Lower lobe of right lung (tissue), 2 donors: ENCODE results near the gene GSTM1. TPM values are rescaled to one million over a fixed set of nuclear protein-coding genes. Genes with fewer than 3 reads are reported as not detected.

ENCODE experiments used
- ATAC-seq, 2 donors: fragments of 200-7000 bp; cut with Tn5 transposase; one replicate each; pipeline ENCODE4 v1.9.1; 2020 to 2022; ENCODE audit warnings: mild to moderate bottlenecking in 2 of 2, moderate library complexity in 2 of 2
- DNase-seq: peaks from one replicate; pipeline ENCODE4 v3.0.0-alpha.2; 2020
- H3K27ac ChIP-seq: fragments of 200-600 bp; one replicate; pipeline ENCODE4 v1.8.0; 2022
- H3K27me3 ChIP-seq: fragments of 200-600 bp; one replicate; pipeline ENCODE4 v1.8.0; 2022; ENCODE audit warnings: low read depth
- H3K36me3 ChIP-seq: fragments of 200-600 bp; one replicate; pipeline ENCODE4 v1.8.0; 2022; ENCODE audit warnings: mild to moderate bottlenecking
- H3K4me1 ChIP-seq: fragments of 200-600 bp; one replicate; pipeline ENCODE4 v1.8.0; 2022
- H3K4me3 ChIP-seq: fragments of 200-600 bp; one replicate; pipeline ENCODE4 v1.8.0; 2022; ENCODE audit warnings: mild to moderate bottlenecking
- H3K9me3 ChIP-seq: fragments of 200-600 bp; one replicate; pipeline ENCODE4 v1.8.0; 2022
- intact Hi-C: fragments of 100-400 bp; cut with DNase I; formaldehyde crosslinking; loops from one replicate; pipeline ENCODE4 v1.11.0; 2022
- total RNA-seq: library from RNA; stranded (reverse); fragmentation: NEBNext Ultra II Directional; extraction: Animal tissue kit (Norgen Biotek cat#: 25700); gene quantifications from one replicate; pipeline ENCODE4 v1.2.1, GENCODE V29; 2021
- TF ChIP-seq, protein P1 (sequence below): fragments of 200-600 bp; IDR thresholded peaks from one replicate; pipeline ENCODE4 v1.8.0; 2022; ENCODE audit warnings: antibody characterized with exemption, mild to moderate bottlenecking
- donor health status: DM: no; HTN: yes; CAD: no; lungs with severe emphysema.

The GSTM1 gene
- total RNA-seq, 1 donor from 2014 or later, result not detected

- no peak for ATAC-seq
- Histone ChIP-seq H3K27ac (no peak overlapping the region), H3K36me3 (no peaks in the 10 kb centered on the region)
Observed at GRCh38 chr1:109716121-109716520, 28.5 kb downstream of the GSTM1 start.

DNA sequence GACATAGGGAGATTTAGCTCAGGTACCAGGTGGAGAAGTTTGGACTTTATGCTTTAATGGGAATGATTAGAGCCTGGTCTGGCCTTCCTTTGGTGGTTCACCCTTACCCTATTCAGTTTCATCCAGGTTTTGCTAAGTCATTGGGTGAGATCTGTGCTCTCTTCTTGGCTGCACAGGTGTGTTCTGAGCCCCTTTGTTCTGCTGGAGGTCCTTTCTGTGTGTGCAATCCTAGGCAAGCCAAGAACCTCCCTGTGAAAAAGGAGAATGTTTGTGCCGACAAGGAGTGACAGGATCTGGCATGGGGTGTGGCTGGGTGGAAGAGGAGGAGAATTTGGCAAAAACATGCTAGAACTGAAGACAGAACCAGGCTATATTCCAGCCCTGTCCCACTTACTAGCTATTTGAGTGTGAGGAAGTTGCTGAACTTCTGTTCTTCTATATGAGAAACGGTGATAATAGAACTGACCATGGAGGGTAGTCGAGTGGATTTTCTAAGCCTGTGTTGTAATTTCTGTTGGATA, 29.0 kb downstream of the GSTM1 start:
- H3K4me1 ChIP-seq, result no peaks in the 10 kb centered on the region
- no peaks in the 10 kb centered on the region for H3K9me3 ChIP-seq
- intact Hi-C loops, result no loop called here
- H3K4me3 ChIP-seq, result no peak overlapping the region
- TF ChIP-seq, protein P1, sequence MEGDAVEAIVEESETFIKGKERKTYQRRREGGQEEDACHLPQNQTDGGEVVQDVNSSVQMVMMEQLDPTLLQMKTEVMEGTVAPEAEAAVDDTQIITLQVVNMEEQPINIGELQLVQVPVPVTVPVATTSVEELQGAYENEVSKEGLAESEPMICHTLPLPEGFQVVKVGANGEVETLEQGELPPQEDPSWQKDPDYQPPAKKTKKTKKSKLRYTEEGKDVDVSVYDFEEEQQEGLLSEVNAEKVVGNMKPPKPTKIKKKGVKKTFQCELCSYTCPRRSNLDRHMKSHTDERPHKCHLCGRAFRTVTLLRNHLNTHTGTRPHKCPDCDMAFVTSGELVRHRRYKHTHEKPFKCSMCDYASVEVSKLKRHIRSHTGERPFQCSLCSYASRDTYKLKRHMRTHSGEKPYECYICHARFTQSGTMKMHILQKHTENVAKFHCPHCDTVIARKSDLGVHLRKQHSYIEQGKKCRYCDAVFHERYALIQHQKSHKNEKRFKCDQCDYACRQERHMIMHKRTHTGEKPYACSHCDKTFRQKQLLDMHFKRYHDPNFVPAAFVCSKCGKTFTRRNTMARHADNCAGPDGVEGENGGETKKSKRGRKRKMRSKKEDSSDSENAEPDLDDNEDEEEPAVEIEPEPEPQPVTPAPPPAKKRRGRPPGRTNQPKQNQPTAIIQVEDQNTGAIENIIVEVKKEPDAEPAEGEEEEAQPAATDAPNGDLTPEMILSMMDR, result no peak
- ATAC-seq, result no peak
- peaks cover 4% of the 10 kb centered on the region for H3K27me3 ChIP-seq
- DNase-seq, result no peak
- H3K36me3 ChIP-seq, result no peaks in the 10 kb centered on the region
- H3K27ac ChIP-seq, result no peak overlapping the region

More at GRCh38 chr1:109716121-109716520, 28.5 kb downstream of the GSTM1 start:
- Histone ChIP-seq H3K4me1 (no peaks in the 10 kb centered on the region), H3K4me3 (no peak overlapping the region), H3K9me3 (no peaks in the 10 kb centered on the region), H3K27me3 (peaks cover 4% of the 10 kb centered on the region)
- TF ChIP-seq, protein P1, result no peak
- no peak for DNase-seq
- intact Hi-C loops, result no loop called here

GRCh38 chr1:109717729-109718128, 30.1 kb downstream of the GSTM1 start:
- H3K4me1 ChIP-seq, result no peaks in the 10 kb centered on the region
- no peak overlapping the region for H3K4me3 ChIP-seq
- ATAC-seq (no peak), DNase-seq (no peak)
- no peaks in the 10 kb centered on the region for H3K36me3 ChIP-seq
- no peak overlapping the region for H3K27ac ChIP-seq
- H3K9me3 ChIP-seq, result no peaks in the 10 kb centered on the region
- no peaks in the 10 kb centered on the region for H3K27me3 ChIP-seq
- TF ChIP-seq, protein P1, result no peak
- intact Hi-C loops, result no loop called here

DNA sequence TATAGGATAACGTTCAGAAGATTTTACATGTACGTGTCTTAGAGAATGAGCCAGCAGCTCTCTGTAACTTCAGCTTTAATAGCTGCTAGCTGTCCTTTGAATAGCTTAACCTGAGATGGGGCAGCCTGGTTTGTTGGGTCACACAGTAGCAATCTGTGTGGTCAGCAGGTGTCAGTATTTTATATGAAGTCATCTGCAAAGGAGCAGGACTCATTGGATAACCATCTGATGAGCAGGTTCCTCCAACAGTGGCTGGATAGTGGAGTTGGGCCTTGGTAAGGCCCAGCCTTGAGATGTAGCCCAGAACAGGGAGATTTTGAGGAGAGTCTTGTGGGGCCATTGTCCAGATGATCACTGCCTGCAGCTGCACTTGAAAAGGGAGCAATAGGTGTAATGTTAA, 30.9 kb downstream of the GSTM1 start:
- DNase-seq (no peak), ATAC-seq (no peak)
- no peaks in the 10 kb centered on the region for H3K27me3 ChIP-seq
- no peaks in the 10 kb centered on the region for H3K4me1 ChIP-seq
- H3K9me3 ChIP-seq, result no peaks in the 10 kb centered on the region
- H3K27ac ChIP-seq, result no peak overlapping the region
- H3K4me3 ChIP-seq, result no peak overlapping the region
- TF ChIP-seq, protein P1, result no peak
- no peaks in the 10 kb centered on the region for H3K36me3 ChIP-seq
- intact Hi-C loops, result no loop called here

- TF ChIP-seq, protein P1, result no peak
- ATAC-seq, result no peak
- H3K27ac ChIP-seq, result no peak overlapping the region
- no peaks in the 10 kb centered on the region for H3K36me3 ChIP-seq
- intact Hi-C loops, result no loop called here
- DNase-seq, result no peak
- H3K27me3 ChIP-seq, result no peaks in the 10 kb centered on the region
- H3K9me3 ChIP-seq, result no peaks in the 10 kb centered on the region
- H3K4me3 ChIP-seq, result no peak overlapping the region
- no peaks in the 10 kb centered on the region for H3K4me1 ChIP-seq
Observed at GRCh38 chr1:109719337-109719837, 31.8 kb downstream of the GSTM1 start.
